HEK293 (cell line): Measurements from ENCODE around the gene MMS22L.

Experiments used
- CTCF ChIA-PET: fragments of 350-600 bp; formaldehyde crosslinking; extraction: SDS; loops from one replicate; lab custom pipeline; 2021; ENCODE audit warnings: antibody characterized with exemption; lab: Yijun Ruan, JAX
- POLR2A ChIA-PET: fragments of 300-600 bp; formaldehyde crosslinking; extraction: SDS; loops from one replicate; lab custom pipeline; 2020; ENCODE audit warnings: antibody characterized with exemption, inconsistent platforms; lab: Yijun Ruan, JAX
- H3K27ac ChIP-seq: fragments of 200-500 bp; sonication (Bioruptor generic); 2 replicates; pipeline ENCODE4 v1.5.1; 2014; ENCODE audit warnings: low read depth, low read length, control low read depth, inconsistent platforms; ENCODE audit errors: extremely low read depth
- H3K36me3 ChIP-seq, 2 experiments: fragments of 200-500 bp in 1 of 2; sonication (Bioruptor generic) in 1 of 2; 1 replicate in 1 of 2; 2 replicates in 1 of 2; pipeline ENCODE4 v1.5.1; 2014 to 2017; ENCODE audit warnings: inconsistent platforms in 2 of 2, low read length in 2 of 2; ENCODE audit not compliant: control insufficient read depth in 2 of 2, insufficient read depth in 1 of 2
- H3K4me1 ChIP-seq: fragments of 200-500 bp; sonication (Bioruptor generic); 2 replicates; pipeline ENCODE4 v1.5.1; 2014; ENCODE audit warnings: mild to moderate bottlenecking, low read length, inconsistent platforms; ENCODE audit not compliant: control insufficient read depth, insufficient read depth
- H3K4me3 ChIP-seq: 2 replicates; pipeline ENCODE4 v1.5.1; 2011; ENCODE audit warnings: low read depth, mild to moderate bottlenecking, control low read depth, low read length, moderate library complexity
- H3K9me3 ChIP-seq: fragments of 200-500 bp; sonication (Bioruptor generic); 2 replicates; pipeline ENCODE4 v1.5.1; 2014; ENCODE audit warnings: low read depth, low read length, inconsistent platforms; ENCODE audit not compliant: control insufficient read depth, insufficient read depth
- IKZF3 ChIP-seq: fragments of 450-650 bp; IDR thresholded peaks from 2 replicates; pipeline ENCODE4 v1.5.0; 2018; ENCODE audit warnings: missing biosample characterization, mild to moderate bottlenecking, missing genetic modification characterization, moderate library complexity
- KLF17 ChIP-seq: fragments of 450-650 bp; formaldehyde crosslinking; IDR thresholded peaks from 2 replicates; pipeline ENCODE4 v1.5.1; 2016; ENCODE audit warnings: missing biosample characterization, missing genetic modification characterization
- MZF1 ChIP-seq: fragments of 450-650 bp; formaldehyde crosslinking; IDR thresholded peaks from 2 replicates; pipeline ENCODE4 v1.5.1; 2017; ENCODE audit warnings: missing biosample characterization, missing genetic modification characterization, borderline replicate concordance
- SCRT2 ChIP-seq: fragments of 450-650 bp; formaldehyde crosslinking; IDR thresholded peaks from 2 replicates; pipeline ENCODE4 v1.5.1; 2016; ENCODE audit warnings: missing biosample characterization, missing genetic modification characterization
- SETDB1 ChIP-seq: IDR thresholded peaks from one replicate; pipeline ENCODE4 v1.6.1; 2017; ENCODE audit warnings: mild to moderate bottlenecking, low read length, moderate library complexity, mixed read lengths; ENCODE audit not compliant: insufficient read length
- TCF7L2 ChIP-seq: IDR thresholded peaks from 2 replicates; pipeline ENCODE4 v1.6.1; 2011; ENCODE audit warnings: low read depth, mild to moderate bottlenecking, inconsistent platforms, low read length, moderate library complexity, borderline replicate concordance
- TRIM28 ChIP-seq: IDR thresholded peaks from 2 replicates; pipeline ENCODE4 v1.6.1; 2011; ENCODE audit warnings: low read length, control low read depth, borderline replicate concordance
- ZNF10 ChIP-seq: fragments of 450-650 bp; formaldehyde crosslinking; IDR thresholded peaks from 2 replicates; pipeline ENCODE4 v1.5.1; 2017; ENCODE audit warnings: missing biosample characterization, missing genetic modification characterization
- ZNF114 ChIP-seq: fragments of 450-650 bp; formaldehyde crosslinking; IDR thresholded peaks from 2 replicates; pipeline ENCODE4 v1.5.0; 2017; ENCODE audit warnings: missing biosample characterization, missing genetic modification characterization
- ZNF221 ChIP-seq: fragments of 450-650 bp; formaldehyde crosslinking; IDR thresholded peaks from 2 replicates; pipeline ENCODE4 v1.5.1; 2017; ENCODE audit warnings: missing biosample characterization, missing genetic modification characterization, borderline replicate concordance
- ZNF274 ChIP-seq, 2 experiments: fragments of 200-500 bp in 1 of 2; fragments of 450-650 bp in 1 of 2; sonication (Bioruptor generic) in 1 of 2; formaldehyde crosslinking in 1 of 2; IDR thresholded peaks; 2 replicates each; pipeline versions ENCODE4 v1.5.1 to v1.6.1; 2014 to 2016; ENCODE audit warnings: borderline replicate concordance in 1 of 2, inconsistent platforms in 1 of 2, low read length in 1 of 2, missing biosample characterization in 1 of 2, missing genetic modification characterization in 1 of 2
- ZNF335 ChIP-seq: fragments of 450-650 bp; formaldehyde crosslinking; conservative IDR thresholded peaks from 2 replicates; pipeline ENCODE4 v1.5.1; 2016; ENCODE audit warnings: missing biosample characterization, missing genetic modification characterization
- ZNF350 ChIP-seq: fragments of 450-650 bp; formaldehyde crosslinking; IDR thresholded peaks from 2 replicates; pipeline ENCODE4 v1.5.0; 2017; ENCODE audit warnings: missing biosample characterization, mild to moderate bottlenecking, missing genetic modification characterization
- ZNF473 ChIP-seq: fragments of 450-650 bp; formaldehyde crosslinking; IDR thresholded peaks from 2 replicates; pipeline ENCODE4 v1.5.1; 2017; ENCODE audit warnings: missing biosample characterization, missing genetic modification characterization
- ZNF48 ChIP-seq: fragments of 450-650 bp; formaldehyde crosslinking; IDR thresholded peaks from 2 replicates; pipeline ENCODE4 v1.5.1; 2016; ENCODE audit warnings: missing biosample characterization, missing genetic modification characterization
- ZNF488 ChIP-seq: fragments of 450-650 bp; formaldehyde crosslinking; IDR thresholded peaks from 2 replicates; pipeline ENCODE4 v1.5.1; 2016; ENCODE audit warnings: missing biosample characterization, missing genetic modification characterization
- ZNF585B ChIP-seq: fragments of 450-650 bp; formaldehyde crosslinking; IDR thresholded peaks from 2 replicates; pipeline ENCODE4 v1.5.1; 2016; ENCODE audit warnings: missing biosample characterization, missing genetic modification characterization
- ZNF623 ChIP-seq: fragments of 450-650 bp; formaldehyde crosslinking; IDR thresholded peaks from 2 replicates; pipeline ENCODE4 v1.5.1; 2016; ENCODE audit warnings: missing biosample characterization, missing genetic modification characterization
- ZNF658 ChIP-seq: fragments of 450-650 bp; formaldehyde crosslinking; IDR thresholded peaks from 2 replicates; pipeline ENCODE4; 2016; ENCODE audit warnings: missing biosample characterization, missing genetic modification characterization
- ZNF677 ChIP-seq: fragments of 450-650 bp; IDR thresholded peaks from 2 replicates; pipeline ENCODE4 v1.5.0; 2018; ENCODE audit warnings: missing biosample characterization, mild to moderate bottlenecking, missing genetic modification characterization, moderate library complexity
- ZNF701 ChIP-seq: fragments of 450-650 bp; formaldehyde crosslinking; IDR thresholded peaks from 2 replicates; pipeline ENCODE4 v1.5.1; 2016; ENCODE audit warnings: missing biosample characterization, missing genetic modification characterization
- ZNF830 ChIP-seq: fragments of 450-650 bp; IDR thresholded peaks from 2 replicates; pipeline ENCODE4 v1.5.0; 2018; ENCODE audit warnings: missing biosample characterization, missing genetic modification characterization, low read depth, mild to moderate bottlenecking, moderate library complexity
- ZSCAN18 ChIP-seq: fragments of 450-650 bp; formaldehyde crosslinking; IDR thresholded peaks from 2 replicates; pipeline ENCODE4 v1.5.1; 2016; ENCODE audit warnings: missing biosample characterization, missing genetic modification characterization
- ZSCAN4 ChIP-seq: fragments of 450-650 bp; formaldehyde crosslinking; IDR thresholded peaks from 2 replicates; pipeline ENCODE4 v1.5.1; 2017; ENCODE audit warnings: missing biosample characterization, missing genetic modification characterization
- ZSCAN5A ChIP-seq: fragments of 450-650 bp; formaldehyde crosslinking; IDR thresholded peaks from 2 replicates; pipeline ENCODE4 v1.5.1; 2016; ENCODE audit warnings: missing biosample characterization, missing genetic modification characterization

MMS22L gene

GRCh38 chr6:97292671-97293070, 9.7 kb upstream of the MMS22L start (continued):
- no peak for TF ChIP-seq ZSCAN5A (tag by site-specific recombination)
- no peak for TF ChIP-seq ZNF623 (tag by site-specific recombination)

- H3K9me3 ChIP-seq, result no peaks in the 10 kb centered on the region
- no peak for TF ChIP-seq ZNF114 (tag by site-specific recombination)
- TF ChIP-seq ZSCAN4 (tag by site-specific recombination), result no peak
- TF ChIP-seq ZNF350 (tag by site-specific recombination), result no peak
- TF ChIP-seq ZNF473 (tag by site-specific recombination), result no peak
- TF ChIP-seq IKZF3 (tag by site-specific recombination), result no peak
- TF ChIP-seq TCF7L2, result no peak
- TF ChIP-seq SCRT2, result no peak
- TF ChIP-seq KLF17, result no peak
- no peak for TF ChIP-seq ZNF274 (IDR thresholded peaks at IDR 0.05; ENCODE audit: low read length)
- TF ChIP-seq ZNF274 (tag by site-specific recombination; IDR thresholded peaks at IDR 0.05; ENCODE audit: borderline replicate concordance), result no peak
- TF ChIP-seq ZNF677, result no peak
- no peak for TF ChIP-seq ZNF701
- TF ChIP-seq ZSCAN18 (tag by site-specific recombination), result no peak
- TF ChIP-seq ZNF10 (tag by site-specific recombination), result no peak
- no peak for TF ChIP-seq MZF1 (tag by site-specific recombination)
- TF ChIP-seq ZNF585B, result no peak
- no peak for TF ChIP-seq ZNF48 (tag by site-specific recombination)
- TF ChIP-seq, all 188 proteins: peak for 0
- ChIA-PET POLR2A (no interaction called here), CTCF (interaction anchor here (0.6 kb wide), 1 partner anchor 20 kb away, joined by 3 read pairs; no protein-coding TSS in a partner anchor)
- Histone ChIP-seq H3K36me3 (no peaks in the 10 kb centered on the region), H3K27ac (no peak overlapping the region), H3K4me1 (no peaks in the 10 kb centered on the region), H3K4me3 (no peak overlapping the region)
Measured at GRCh38 chr6:97291896-97292295, 8.9 kb upstream of the MMS22L start.

- no peak for TF ChIP-seq ZNF488 (tag by site-specific recombination)
- no peak for TF ChIP-seq ZNF335 (tag by site-specific recombination)
- TF ChIP-seq ZNF658 (tag by site-specific recombination), result no peak
- no peak for TF ChIP-seq MZF1 (tag by site-specific recombination)
- TF ChIP-seq SETDB1, result peak; percentile 77
- no peak for TF ChIP-seq ZNF830 (tag by site-specific recombination)
- TF ChIP-seq TRIM28, result peak; percentile 76; the same call in 1 of the 2 replicates
- TF ChIP-seq ZNF221, result no peak
- TF ChIP-seq, all 188 proteins: peak for 2
- Histone ChIP-seq H3K36me3 (no peaks in the 10 kb centered on the region), H3K9me3 (no peaks in the 10 kb centered on the region), H3K4me3 (no peak overlapping the region), H3K4me1 (no peaks in the 10 kb centered on the region), H3K27ac (no peak overlapping the region)
- ChIA-PET POLR2A (no interaction called here), CTCF (interaction anchor here (0.8 to 1.5 kb wide), 2 partner anchors 17 to 103 kb away, joined by 4 to 5 read pairs; no protein-coding TSS in a partner anchor)
Measured at GRCh38 chr6:97289332-97289731, 6.3 kb upstream of the MMS22L start.
